Ovary (tissue), 3 donors: Measurements from ENCODE around the gene RAD51AP2.

ENCODE experiments used
- EP300 ChIP-seq: sonication (generic); formaldehyde crosslinking; IDR thresholded peaks from one replicate; pipeline ENCODE4 v1.6.1; 2017; ENCODE audit warnings: antibody characterized with exemption
- POLR2A ChIP-seq: fragments of 450-650 bp; IDR thresholded peaks from one replicate; pipeline ENCODE4 v1.6.1; 2017; ENCODE audit warnings: antibody characterized with exemption, mild to moderate bottlenecking, moderate library complexity
- TF ChIP-seq, protein P1 (sequence below), 3 donors: fragments of 450-650 bp in 2 of 3; fragments of 200-600 bp in 1 of 3; IDR thresholded peaks; one replicate each; pipeline versions ENCODE4 v1.5.1 to v1.8.0; 2016 to 2022; ENCODE audit warnings: antibody characterized with exemption in 3 of 3, mild to moderate bottlenecking in 1 of 3
- donor health status: DM: no; HTN: no; CAD: no.

DNA sequence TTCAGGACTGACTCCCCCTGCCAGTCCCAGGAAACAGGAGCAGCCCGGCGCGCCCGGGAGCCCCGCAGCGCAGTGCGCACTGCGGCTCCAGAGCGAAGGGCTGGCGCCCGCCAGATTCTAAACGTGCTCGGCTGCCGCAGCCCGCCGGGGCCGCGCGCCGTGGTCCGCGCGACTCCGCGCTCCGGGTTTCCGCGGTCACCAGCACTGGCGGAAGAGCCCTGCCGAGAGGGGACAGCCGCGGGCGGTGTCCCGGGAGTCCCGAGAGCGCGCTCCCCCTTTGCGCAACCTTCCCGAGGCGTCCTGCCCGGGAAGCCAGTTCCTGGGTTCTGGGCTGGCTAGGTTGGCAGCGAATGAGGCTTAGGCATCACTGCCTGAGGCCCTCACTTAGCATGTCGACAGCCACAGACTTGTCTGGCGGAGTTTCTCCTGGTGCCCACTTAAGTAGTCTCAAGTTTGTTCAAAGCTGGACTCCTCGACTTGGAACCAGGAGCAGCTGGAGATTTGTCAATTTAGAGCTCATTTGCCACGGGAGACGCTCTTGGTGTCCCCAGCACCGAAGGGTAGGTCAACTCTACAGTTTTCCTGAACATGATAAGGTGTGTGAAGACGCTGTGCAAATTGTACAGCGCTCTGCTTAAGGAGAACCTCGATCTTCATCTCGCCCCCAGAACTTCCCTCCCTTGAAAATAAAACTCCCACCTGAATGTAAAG is 20.8 kb upstream of the RAD51AP2 start:
- TF ChIP-seq, protein P1, sequence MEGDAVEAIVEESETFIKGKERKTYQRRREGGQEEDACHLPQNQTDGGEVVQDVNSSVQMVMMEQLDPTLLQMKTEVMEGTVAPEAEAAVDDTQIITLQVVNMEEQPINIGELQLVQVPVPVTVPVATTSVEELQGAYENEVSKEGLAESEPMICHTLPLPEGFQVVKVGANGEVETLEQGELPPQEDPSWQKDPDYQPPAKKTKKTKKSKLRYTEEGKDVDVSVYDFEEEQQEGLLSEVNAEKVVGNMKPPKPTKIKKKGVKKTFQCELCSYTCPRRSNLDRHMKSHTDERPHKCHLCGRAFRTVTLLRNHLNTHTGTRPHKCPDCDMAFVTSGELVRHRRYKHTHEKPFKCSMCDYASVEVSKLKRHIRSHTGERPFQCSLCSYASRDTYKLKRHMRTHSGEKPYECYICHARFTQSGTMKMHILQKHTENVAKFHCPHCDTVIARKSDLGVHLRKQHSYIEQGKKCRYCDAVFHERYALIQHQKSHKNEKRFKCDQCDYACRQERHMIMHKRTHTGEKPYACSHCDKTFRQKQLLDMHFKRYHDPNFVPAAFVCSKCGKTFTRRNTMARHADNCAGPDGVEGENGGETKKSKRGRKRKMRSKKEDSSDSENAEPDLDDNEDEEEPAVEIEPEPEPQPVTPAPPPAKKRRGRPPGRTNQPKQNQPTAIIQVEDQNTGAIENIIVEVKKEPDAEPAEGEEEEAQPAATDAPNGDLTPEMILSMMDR (IDR thresholded peaks at IDR 0.05): no peak
- TF ChIP-seq POLR2A: no peak
- no peak for TF ChIP-seq EP300
